GM10266 (cell line): ENCODE data around the gene CNTN5.
"Not testable (repeated sequence)": the region's sequence is repeated elsewhere in the genome, so short reads cannot be mapped to it uniquely, and the experiment has no call there.

Experiments used
- DNase-seq: peaks from one replicate; pipeline ENCODE4 v3.0.0; 2012; ENCODE audit errors: extremely low spot score
- TF ChIP-seq, protein P1 (sequence below): IDR thresholded peaks from 2 replicates; pipeline ENCODE4 v1.5.1; 2012; ENCODE audit warnings: mild to moderate bottlenecking, low read depth; ENCODE audit not compliant: control insufficient read depth, insufficient read depth; ENCODE audit errors: missing control alignments

CNTN5 gene

DNA sequence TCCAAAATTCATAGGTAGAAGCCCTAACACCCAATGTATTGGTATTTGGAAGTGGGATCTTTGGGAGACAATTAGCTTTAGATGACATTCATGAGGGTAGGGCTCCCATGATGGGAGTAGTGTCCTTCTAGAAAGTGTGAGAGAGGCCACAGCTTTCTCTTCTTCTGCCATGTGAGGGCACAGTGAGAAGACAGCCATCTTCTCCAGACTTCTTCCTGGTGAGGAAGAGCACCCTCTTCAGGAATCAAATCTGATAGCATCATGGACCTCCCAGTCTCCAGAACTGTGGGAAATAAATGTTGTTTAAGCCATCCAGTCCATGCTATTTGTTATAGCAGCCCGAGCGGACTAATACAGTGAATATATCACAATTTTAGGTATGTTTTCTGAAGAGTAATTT is 96.9 kb downstream of the CNTN5 start:
- no peak for DNase-seq
- TF ChIP-seq, protein P1, sequence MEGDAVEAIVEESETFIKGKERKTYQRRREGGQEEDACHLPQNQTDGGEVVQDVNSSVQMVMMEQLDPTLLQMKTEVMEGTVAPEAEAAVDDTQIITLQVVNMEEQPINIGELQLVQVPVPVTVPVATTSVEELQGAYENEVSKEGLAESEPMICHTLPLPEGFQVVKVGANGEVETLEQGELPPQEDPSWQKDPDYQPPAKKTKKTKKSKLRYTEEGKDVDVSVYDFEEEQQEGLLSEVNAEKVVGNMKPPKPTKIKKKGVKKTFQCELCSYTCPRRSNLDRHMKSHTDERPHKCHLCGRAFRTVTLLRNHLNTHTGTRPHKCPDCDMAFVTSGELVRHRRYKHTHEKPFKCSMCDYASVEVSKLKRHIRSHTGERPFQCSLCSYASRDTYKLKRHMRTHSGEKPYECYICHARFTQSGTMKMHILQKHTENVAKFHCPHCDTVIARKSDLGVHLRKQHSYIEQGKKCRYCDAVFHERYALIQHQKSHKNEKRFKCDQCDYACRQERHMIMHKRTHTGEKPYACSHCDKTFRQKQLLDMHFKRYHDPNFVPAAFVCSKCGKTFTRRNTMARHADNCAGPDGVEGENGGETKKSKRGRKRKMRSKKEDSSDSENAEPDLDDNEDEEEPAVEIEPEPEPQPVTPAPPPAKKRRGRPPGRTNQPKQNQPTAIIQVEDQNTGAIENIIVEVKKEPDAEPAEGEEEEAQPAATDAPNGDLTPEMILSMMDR = no peak

DNA sequence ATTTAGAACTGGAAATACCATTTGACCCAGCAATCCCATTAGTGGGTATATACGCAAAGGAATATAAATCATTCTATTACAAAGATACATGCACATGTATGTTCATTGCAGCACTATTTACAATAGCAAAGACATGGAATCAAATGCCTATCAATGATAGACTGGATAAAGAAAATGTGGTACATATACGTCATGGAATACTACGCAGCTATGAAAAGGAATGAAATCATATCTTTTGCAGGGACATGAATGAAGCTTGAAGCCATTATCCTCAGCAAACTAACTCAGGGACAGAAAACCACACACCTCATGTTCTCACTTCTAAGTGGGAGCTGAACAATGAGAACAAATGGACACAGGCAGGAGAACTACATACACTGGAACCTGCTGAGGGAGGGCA is 113.1 kb downstream of the CNTN5 start:
- DNase-seq = not testable (repeated sequence)

DNA sequence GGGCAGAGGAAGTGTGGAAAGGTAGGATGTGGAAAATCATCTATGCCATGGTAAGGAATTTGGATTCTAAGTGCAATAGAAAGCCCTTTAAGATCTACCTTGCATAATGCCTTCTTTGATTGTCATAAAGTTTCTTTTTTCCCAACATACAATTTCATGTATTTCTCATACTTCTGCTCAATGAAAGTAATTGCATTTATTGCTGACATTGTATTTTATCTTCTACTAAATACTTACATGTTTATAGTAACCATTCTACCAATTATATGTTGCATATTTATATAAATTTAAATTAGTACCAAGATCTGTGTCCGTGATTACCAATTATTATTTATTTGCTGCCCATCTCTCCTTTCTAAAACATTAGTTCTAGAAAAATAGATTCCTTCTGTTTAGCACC is 114.8 kb downstream of the CNTN5 start:
- no peak for DNase-seq
- TF ChIP-seq, protein P1 = no peak

DNA sequence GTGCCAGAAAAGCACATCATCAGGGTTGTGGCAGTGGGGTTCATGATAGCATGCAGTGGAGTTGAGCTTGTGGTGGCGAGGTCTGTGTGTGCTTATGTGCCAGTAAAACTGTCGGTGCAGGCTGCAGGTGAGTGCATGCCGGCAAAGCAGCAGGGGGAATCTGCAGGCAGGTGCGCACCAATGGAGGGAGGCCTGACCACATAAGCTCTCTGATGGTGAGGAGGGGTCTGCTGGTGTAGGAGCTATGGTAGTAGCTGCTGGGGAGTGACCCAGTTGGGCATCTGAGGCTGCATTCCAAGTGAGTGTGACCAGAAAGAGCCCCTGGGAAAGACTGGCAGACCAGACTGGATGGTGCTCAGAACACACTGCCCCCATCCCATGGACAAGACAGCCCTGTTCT is 121.5 kb downstream of the CNTN5 start:
- TF ChIP-seq, protein P1 = no peak
- DNase-seq = no peak

DNA sequence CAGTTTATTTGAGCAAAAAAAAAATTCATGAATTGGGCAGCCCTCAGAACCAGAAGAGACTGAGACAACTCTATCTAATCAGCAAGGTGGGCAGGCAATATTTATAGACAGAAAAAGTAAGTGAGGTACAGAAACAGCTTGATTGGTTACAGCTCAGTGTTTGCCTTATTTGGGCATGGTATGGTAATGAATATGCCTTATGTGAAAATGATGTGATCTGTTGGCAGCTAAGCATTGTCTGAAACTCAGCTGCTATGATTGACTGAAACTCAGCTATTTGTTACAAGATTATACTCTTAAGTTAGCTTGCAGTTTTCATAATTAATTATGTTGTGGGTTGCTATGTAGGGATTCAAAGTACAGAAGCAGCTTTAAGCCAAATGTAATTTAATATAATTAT is 127.6 kb downstream of the CNTN5 start:
- TF ChIP-seq, protein P1 = no peak
- no peak for DNase-seq

DNA sequence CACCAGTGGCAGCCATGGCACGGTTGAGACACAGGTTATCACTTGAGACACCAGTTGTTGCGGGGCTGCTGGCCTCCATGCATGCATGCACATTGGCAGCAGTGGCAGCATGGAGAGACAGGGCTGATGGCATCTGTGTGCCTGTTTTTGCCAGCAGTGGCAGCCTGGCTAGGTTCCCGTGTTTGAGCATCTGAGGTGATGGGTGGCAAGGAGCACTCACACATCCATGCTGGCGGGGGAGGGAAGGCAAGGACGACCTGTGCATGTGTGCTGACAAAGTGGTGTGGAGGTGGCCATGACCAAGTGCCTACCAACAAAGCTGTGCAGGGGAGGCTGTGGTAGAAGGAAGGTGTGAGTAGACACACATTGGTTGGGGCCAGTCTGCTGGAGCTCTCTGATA is 133.5 kb downstream of the CNTN5 start:
- DNase-seq = no peak

DNA sequence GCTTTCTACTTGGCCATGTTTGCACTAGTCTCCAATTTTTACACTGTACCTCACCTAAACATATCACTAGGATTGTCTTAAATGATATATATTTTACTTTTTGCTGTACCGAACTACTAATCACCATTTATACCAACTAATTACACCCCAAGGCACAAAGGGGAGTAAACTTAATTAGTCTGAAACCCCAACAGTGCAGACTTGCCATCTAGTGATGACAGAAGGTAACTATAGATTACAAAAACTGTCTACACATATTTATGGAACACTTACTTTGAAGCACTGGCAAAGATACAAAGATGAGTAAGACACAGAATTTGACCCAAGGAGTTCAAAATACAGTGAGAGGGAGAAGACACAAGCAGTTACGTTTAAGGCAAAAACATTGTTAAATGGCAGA is 139.7 kb downstream of the CNTN5 start:
- TF ChIP-seq, protein P1 = no peak
- no peak for DNase-seq

More for the DNA sequence above, 133.5 kb downstream of the CNTN5 start:
- TF ChIP-seq, protein P1 = no peak

DNA sequence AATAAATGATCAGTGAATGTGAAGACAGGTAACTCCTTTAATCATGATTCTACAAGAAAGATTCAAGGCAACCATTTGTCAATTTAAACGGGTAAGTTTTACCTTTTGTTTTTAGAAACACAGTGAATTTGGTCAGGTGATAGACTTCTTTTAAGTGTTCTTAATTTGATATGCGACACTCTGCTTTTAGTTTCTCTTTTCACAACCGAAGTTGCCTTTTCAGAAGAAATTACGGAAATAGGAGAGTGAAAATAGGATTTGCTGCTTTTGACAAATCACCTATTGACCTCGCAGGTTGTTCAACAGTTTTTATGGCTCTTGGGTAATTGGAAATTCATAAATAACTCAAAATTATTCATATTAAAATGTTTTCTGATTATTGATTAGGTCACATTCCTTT is 142.1 kb downstream of the CNTN5 start:
- DNase-seq = no peak
- TF ChIP-seq, protein P1 = no peak
